GM19099 (cell line): ENCODE results near the gene CBX3.
A peak's percentile ranks its signal among the peaks of the same experiment; 100 is the strongest.

Source experiments
- POLR2A ChIP-seq: IDR thresholded peaks from 3 replicates; pipeline ENCODE4 v1.6.1; 2011; ENCODE audit warnings: low read depth; ENCODE audit not compliant: insufficient read length; ENCODE audit errors: extremely low read depth

Gene CBX3

DNA sequence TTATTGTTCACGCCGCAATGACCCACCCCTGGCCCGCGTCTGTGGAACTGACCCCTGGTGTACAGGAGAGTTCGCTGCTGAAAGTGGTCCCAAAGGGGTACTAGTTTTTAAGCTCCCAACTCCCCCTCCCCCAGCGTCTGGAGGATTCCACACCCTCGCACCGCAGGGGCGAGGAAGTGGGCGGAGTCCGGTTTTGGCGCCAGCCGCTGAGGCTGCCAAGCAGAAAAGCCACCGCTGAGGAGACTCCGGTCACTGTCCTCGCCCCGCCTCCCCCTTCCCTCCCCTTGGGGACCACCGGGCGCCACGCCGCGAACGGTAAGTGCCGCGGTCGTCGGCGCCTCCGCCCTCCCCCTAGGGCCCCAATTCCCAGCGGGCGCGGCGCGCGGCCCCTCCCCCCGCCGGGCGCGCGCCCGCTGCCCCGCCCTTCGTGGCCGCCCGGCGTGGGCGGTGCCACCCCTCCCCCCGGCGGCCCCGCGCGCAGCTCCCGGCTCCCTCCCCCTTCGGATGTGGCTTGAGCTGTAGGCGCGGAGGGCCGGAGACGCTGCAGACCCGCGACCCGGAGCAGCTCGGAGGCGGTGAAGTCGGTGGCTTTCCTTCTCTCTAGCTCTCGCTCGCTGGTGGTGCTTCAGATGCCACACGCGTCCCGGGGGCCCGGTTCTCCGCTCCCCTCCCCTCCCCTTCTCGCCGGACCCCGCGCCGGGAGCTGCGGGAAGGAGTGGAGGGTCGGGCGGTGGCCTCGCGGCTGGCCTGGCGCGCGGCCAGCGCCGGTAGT lies at the start of gene CBX3:
Gene CBX3 (plus strand): TSS at position 499 of the 772 bp plus-strand sequence. CDS start 1,254 bp downstream, outside the sequence.
- TF ChIP-seq POLR2A, result peak; percentile 88

GRCh38 chr7:26151953-26152781 lies 49.4 kb upstream of the CBX3 start, which contains the start of gene NFE2L3:
Gene NFE2L3, plus strand, starts transcription at chr7:26152198. Its CDS starts 301 bp downstream, at chr7:26152499.
- peak; percentile 77 for TF ChIP-seq POLR2A

GRCh38 chr7:26153241-26153822 lies 48.2 kb upstream of the CBX3 start:
- no peak for TF ChIP-seq POLR2A

- peak; percentile 52 for TF ChIP-seq POLR2A
Observed at GRCh38 chr7:26153823-26154783, 47.4 kb upstream of the CBX3 start.

DNA sequence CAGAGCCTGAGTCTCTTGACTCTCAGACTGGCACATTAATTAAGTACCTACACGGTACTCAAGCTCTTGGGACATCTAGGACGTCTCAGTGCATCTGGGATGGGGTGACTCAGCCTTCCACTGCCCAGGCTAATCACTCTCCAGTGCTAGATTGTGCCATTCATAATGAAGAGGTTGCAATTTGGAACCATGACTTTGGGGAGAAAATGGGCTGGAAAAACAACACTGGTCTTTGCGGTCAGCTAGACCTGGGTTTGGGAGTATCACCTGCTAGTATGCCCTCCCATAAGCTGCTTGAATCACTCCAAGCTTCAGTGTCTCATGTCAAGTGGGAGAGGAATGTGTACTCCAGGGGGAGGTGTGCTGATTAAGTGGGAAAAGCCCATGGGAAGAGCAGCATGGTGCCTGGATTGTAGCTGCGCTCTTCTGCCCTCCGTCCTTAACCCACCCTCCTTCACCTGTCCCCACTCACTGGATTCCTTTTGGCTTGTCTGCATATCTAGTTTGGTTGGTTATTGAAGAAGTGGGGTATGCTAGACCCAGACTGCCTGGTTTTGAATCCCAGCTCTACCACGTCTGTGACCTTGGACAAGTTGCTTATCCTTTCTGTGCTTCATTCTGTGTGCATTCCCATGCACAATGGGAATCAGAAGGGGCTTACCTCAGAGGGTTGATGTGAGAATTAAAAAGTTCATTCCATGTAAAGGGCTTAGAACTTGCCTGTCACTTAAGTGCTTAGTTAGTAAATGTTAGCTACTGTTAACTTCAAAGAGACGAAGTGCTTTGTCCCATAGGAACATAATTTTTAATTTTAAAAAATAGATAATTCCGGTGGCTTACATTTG lies 45.8 kb upstream of the CBX3 start:
- TF ChIP-seq POLR2A, result no peak

- TF ChIP-seq POLR2A, result no peak
Observed at GRCh38 chr7:26156451-26157420, 44.8 kb upstream of the CBX3 start.

- TF ChIP-seq POLR2A, result no peak
Observed at GRCh38 chr7:26157520-26158105, 43.9 kb upstream of the CBX3 start.

- TF ChIP-seq POLR2A, result no peak
Observed at GRCh38 chr7:26159243-26159642, 42.3 kb upstream of the CBX3 start.

DNA sequence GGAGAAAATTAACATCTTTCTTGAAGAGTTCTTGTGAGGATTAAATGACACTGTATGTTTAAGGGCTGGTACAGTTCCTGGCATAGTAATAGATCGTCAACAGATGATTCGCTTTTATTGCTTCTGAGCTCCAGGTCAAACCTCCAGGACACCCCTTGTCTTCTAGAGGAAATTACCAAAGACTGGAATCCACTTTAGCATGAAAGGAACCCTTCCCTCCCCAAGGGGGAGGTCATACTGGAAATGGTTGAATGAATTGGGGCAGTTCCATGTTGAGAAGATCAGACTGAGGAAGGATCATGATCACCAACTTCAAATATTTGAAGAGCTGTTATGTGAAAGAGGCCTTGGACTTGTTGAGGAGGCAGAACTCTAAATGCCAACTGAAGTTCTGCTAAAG lies 40.6 kb upstream of the CBX3 start:
- TF ChIP-seq POLR2A, result no peak

GRCh38 chr7:26162431-26162830 lies 39.1 kb upstream of the CBX3 start:
- no peak for TF ChIP-seq POLR2A

DNA sequence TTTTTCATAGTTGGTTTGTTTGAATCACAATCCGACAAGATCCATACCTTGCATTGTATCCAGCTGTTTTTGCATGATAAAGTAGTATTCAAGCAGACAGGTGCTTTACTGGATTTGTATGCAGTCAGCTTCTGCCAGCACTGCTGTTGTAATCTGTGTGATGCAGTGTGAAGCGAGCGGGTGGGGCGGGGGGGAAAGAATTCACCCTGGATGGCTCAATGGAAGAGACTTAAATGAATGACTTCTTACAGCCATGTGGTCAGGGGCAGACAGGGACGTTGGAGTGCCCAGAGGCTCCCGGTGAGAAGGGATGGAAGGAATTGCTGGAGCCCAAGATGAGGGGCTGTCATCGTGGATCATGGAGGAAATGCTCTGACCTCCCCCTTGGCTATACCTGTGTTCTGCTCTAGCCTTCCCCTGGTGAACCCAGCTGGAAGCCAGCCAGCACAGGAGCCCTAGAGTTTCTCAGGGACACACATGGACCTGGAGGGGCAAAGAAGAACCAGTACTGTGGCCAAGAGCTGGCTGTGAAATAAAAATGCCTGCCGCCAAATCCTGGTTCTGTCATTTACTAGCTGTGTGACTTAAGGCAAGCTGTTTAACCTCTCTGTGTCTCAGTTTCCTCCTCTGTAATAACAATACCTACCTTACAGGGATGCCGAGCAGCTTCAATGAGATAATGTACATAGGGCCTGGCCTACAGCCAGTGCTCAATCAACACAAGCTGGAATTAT lies 35.4 kb upstream of the CBX3 start:
- TF ChIP-seq POLR2A, result no peak

DNA sequence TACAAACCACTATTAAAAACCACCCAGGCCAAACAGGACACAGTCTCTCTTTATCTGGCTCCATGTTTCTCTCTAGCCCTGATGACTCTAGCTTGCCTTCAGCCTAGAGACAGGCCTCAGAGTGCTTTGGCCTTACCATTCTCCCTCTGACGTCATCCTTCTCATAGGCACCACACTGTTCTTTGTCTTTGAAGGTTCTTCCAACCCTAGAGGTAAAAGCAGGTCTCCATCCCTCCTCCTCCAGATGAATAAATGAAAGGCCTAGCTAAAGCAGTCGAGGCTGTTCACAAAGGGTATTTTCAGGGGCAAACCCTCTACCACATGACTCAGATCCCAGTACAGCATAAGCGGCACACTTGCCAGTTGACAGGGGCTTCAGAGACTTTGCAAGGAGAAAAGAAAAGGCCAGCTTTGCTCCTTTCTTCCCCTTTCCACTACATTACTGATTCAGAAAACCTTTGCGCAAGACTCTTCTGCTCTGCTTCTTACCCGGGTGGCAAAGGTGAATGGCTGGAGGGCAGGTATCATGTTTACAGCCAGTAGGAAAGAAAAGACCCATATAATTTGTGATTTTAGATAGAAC lies 34.8 kb upstream of the CBX3 start:
- TF ChIP-seq POLR2A, result no peak
